ENCODE measurements around the gene AMER1.
A peak's percentile ranks its signal among the peaks of the same experiment; 100 is the strongest.

Gene AMER1

DNA sequence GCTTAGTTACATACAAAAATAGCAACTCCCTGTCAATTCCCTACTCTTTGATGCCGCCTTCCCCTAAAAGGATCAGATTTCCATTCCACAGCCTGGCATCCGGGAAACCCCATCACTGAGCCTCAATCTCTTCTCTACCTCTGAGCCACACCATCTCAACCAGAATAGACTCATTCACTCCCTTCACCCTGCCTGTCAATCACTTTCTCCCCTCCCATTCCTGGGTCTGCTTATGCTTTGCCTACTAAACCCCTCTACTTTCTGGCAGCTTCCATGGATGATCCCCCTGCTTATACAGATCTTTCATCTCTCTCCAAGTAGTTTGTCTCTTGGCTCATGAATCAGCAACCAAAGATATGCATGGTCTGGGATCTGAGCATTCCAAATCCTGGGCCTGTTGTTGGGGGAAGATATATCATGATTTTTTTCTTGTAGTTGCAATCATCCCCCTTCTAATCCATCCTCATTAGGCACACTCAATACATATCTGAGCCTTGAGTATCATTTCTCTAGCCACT is 2.6 kb downstream of the AMER1 start:
- H3K79me2 ChIP-seq (ENCODE audit: insufficient read depth, low read length) = no peaks in the 10 kb centered on the region
- no peaks in the 10 kb centered on the region for H3F3A ChIP-seq (ENCODE audit: insufficient read depth, low read length)
- H3K27ac ChIP-seq (ENCODE audit: low read depth, low read length, poor library complexity, severe bottlenecking) = no peak overlapping the region
- peaks cover 47% of the 10 kb centered on the region for H3K4me1 ChIP-seq (ENCODE audit: insufficient read depth, low read length, severe bottlenecking)
- H3K4me2 ChIP-seq (ENCODE audit: low read length) = no peak overlapping the region
- H3K4me3 ChIP-seq (ENCODE audit: low read depth, low read length, poor library complexity, severe bottlenecking) = no peak overlapping the region
- H3K27me3 ChIP-seq (ENCODE audit: insufficient read depth, low read length) = no peaks in the 10 kb centered on the region
- H3K9ac ChIP-seq (ENCODE audit: low read length) = no peak overlapping the region
- no peaks in the 10 kb centered on the region for H3K9me2 ChIP-seq (ENCODE audit: low read depth, low read length)
- H3K9me3 ChIP-seq (ENCODE audit: low read length) = no peaks in the 10 kb centered on the region
- no peak overlapping the region for H2AFZ ChIP-seq (ENCODE audit: low read length)
- no peaks in the 10 kb centered on the region for H3K36me3 ChIP-seq (ENCODE audit: insufficient read depth, low read length)
- TF ChIP-seq, protein P1, sequence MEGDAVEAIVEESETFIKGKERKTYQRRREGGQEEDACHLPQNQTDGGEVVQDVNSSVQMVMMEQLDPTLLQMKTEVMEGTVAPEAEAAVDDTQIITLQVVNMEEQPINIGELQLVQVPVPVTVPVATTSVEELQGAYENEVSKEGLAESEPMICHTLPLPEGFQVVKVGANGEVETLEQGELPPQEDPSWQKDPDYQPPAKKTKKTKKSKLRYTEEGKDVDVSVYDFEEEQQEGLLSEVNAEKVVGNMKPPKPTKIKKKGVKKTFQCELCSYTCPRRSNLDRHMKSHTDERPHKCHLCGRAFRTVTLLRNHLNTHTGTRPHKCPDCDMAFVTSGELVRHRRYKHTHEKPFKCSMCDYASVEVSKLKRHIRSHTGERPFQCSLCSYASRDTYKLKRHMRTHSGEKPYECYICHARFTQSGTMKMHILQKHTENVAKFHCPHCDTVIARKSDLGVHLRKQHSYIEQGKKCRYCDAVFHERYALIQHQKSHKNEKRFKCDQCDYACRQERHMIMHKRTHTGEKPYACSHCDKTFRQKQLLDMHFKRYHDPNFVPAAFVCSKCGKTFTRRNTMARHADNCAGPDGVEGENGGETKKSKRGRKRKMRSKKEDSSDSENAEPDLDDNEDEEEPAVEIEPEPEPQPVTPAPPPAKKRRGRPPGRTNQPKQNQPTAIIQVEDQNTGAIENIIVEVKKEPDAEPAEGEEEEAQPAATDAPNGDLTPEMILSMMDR (IDR thresholded peaks at IDR 0.05; ENCODE audit: low read length) = no peak
- no peak for TF ChIP-seq EZH2 (IDR thresholded peaks at IDR 0.05; ENCODE audit: borderline replicate concordance, low read length)
- H4K20me1 ChIP-seq (ENCODE audit: insufficient read depth, low read length) = no peaks in the 10 kb centered on the region

DNA sequence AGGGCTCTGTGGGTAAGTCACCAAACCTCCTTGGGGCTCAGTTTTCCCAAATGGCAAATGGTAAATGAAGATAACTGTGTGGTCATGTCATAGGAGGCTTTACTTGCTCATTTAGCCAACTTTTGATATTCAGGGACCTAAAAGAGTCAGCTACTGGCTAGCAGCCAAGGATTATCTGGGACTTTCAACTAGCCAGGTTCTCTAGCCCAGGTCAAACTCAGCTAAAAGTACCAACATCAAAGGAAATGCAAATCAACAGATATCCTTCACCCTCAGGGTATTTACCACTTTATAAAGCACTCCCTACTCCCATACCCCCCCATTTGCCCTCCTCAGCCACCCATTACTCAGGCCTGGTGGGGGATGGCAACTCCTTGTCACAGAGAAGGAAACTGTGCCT is 7.5 kb downstream of the AMER1 start:
- H3K27ac ChIP-seq (ENCODE audit: low read depth, low read length, poor library complexity, severe bottlenecking) = peak overlapping the region; percentile 36
- H3K27me3 ChIP-seq (ENCODE audit: insufficient read depth, low read length) = no peaks in the 10 kb centered on the region
- H3K9ac ChIP-seq (ENCODE audit: low read length) = no peak overlapping the region
- H2AFZ ChIP-seq (ENCODE audit: low read length) = no peak overlapping the region
- no peak overlapping the region for H3K4me3 ChIP-seq (ENCODE audit: low read depth, low read length, poor library complexity, severe bottlenecking)
- H3K4me2 ChIP-seq (ENCODE audit: low read length) = no peak overlapping the region; the same call in 1 of the 2 replicates
- no peaks in the 10 kb centered on the region for H3F3A ChIP-seq (ENCODE audit: insufficient read depth, low read length)
- H4K20me1 ChIP-seq (ENCODE audit: insufficient read depth, low read length) = no peaks in the 10 kb centered on the region
- no peaks in the 10 kb centered on the region for H3K9me3 ChIP-seq (ENCODE audit: low read length)
- TF ChIP-seq EZH2 (IDR thresholded peaks at IDR 0.05; ENCODE audit: borderline replicate concordance, low read length) = no peak
- TF ChIP-seq, protein P1 (IDR thresholded peaks at IDR 0.05; ENCODE audit: low read length) = no peak
- H3K36me3 ChIP-seq (ENCODE audit: insufficient read depth, low read length) = no peaks in the 10 kb centered on the region
- H3K4me1 ChIP-seq (ENCODE audit: insufficient read depth, low read length, severe bottlenecking) = peaks cover 17% of the 10 kb centered on the region
- no peaks in the 10 kb centered on the region for H3K79me2 ChIP-seq (ENCODE audit: insufficient read depth, low read length)
- H3K9me2 ChIP-seq (ENCODE audit: low read depth, low read length) = no peaks in the 10 kb centered on the region

DNA sequence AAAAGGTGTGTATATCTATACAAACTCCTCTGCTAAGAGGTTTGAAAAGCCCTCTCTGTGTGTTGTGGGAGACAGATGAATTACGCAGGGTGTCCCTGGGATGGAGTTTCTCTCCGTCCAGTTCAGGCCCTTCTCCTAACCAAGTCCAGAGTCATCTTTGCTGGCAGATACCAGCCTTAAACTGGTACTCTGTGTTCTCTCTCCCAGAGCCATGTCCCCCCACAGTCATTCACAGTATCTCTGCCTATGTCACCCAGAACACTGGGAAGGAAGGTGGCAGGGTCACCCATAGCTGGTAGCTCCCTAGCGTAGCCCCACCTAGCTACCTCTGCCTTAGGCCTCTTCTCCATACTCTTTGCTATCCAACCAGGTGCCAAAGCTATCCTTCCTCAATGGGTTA is 8.9 kb downstream of the AMER1 start:
- no peak for TF ChIP-seq EZH2 (IDR thresholded peaks at IDR 0.05; ENCODE audit: borderline replicate concordance, low read length)
- TF ChIP-seq, protein P1 (IDR thresholded peaks at IDR 0.05; ENCODE audit: low read length) = no peak
- H3K9me3 ChIP-seq (ENCODE audit: low read length) = no peaks in the 10 kb centered on the region
- no peaks in the 10 kb centered on the region for H3K27me3 ChIP-seq (ENCODE audit: insufficient read depth, low read length)
- H3K4me1 ChIP-seq (ENCODE audit: insufficient read depth, low read length, severe bottlenecking) = peaks cover 16% of the 10 kb centered on the region
- H3K4me3 ChIP-seq (ENCODE audit: low read depth, low read length, poor library complexity, severe bottlenecking) = no peak overlapping the region
- H3K36me3 ChIP-seq (ENCODE audit: insufficient read depth, low read length) = no peaks in the 10 kb centered on the region
- H3K9ac ChIP-seq (ENCODE audit: low read length) = no peak overlapping the region
- no peaks in the 10 kb centered on the region for H4K20me1 ChIP-seq (ENCODE audit: insufficient read depth, low read length)
- H2AFZ ChIP-seq (ENCODE audit: low read length) = no peak overlapping the region
- H3K4me2 ChIP-seq (ENCODE audit: low read length) = no peak overlapping the region
- no peaks in the 10 kb centered on the region for H3K79me2 ChIP-seq (ENCODE audit: insufficient read depth, low read length)
- no peaks in the 10 kb centered on the region for H3F3A ChIP-seq (ENCODE audit: insufficient read depth, low read length)
- no peaks in the 10 kb centered on the region for H3K9me2 ChIP-seq (ENCODE audit: low read depth, low read length)
- H3K27ac ChIP-seq (ENCODE audit: low read depth, low read length, poor library complexity, severe bottlenecking) = no peak overlapping the region

All from OCI-LY1 (cell line).